ENCODE measurements around the gene CD164L2.

The CD164L2 gene

DNA sequence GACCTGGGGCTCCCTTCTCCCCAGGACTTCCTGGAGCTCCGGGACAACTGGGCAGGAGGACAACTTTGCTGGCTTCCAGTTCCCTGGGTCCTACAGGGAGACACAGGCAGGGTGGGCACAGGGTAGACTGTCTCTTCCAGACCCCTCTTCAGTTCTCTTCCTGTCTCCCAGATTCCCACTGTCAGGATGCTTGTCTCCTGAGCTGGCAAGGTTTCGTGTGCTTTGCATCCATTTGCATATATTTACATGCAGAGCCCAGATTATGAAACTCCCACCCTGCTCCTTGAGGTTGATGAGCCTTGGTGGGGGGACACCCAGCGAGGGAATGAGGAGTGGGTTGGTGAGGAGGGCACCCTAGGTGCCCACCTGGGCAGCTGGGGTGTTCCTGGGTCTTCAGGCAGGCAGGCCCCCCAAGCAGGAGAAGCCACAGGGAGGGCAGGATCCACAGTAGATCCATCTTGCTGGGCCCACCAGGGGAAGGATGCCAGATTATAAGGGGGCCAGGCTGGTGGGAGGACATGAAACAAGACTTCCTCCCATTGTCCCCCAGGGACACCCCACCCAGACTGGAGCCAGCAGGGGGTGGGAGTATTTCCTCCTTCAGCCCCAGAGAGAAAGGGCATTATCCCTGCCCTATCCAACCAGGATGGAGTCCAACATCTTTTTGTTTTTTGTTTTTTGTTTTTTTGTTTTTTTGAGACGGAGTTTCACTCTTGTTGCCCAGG lies 8.6 kb downstream of the CD164L2 start, which contains the start of gene FCN3:
FCN3 (minus strand) TSS at position 463 of the 725 bp plus-strand sequence; CDS start at position 457, 6 bp downstream.
- no peak for DNase-seq (ENCODE audit: low read depth in 2 of 2)
- H3K4me3 ChIP-seq (replicated peaks in 1 of 2; ENCODE audit: low read depth in 2 of 2, low read length in 2 of 2), result no peak within 1 kb of the TSS
- TF ChIP-seq, protein P1, sequence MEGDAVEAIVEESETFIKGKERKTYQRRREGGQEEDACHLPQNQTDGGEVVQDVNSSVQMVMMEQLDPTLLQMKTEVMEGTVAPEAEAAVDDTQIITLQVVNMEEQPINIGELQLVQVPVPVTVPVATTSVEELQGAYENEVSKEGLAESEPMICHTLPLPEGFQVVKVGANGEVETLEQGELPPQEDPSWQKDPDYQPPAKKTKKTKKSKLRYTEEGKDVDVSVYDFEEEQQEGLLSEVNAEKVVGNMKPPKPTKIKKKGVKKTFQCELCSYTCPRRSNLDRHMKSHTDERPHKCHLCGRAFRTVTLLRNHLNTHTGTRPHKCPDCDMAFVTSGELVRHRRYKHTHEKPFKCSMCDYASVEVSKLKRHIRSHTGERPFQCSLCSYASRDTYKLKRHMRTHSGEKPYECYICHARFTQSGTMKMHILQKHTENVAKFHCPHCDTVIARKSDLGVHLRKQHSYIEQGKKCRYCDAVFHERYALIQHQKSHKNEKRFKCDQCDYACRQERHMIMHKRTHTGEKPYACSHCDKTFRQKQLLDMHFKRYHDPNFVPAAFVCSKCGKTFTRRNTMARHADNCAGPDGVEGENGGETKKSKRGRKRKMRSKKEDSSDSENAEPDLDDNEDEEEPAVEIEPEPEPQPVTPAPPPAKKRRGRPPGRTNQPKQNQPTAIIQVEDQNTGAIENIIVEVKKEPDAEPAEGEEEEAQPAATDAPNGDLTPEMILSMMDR (IDR thresholded peaks at IDR 0.05; ENCODE audit: low read depth, low read length), result no peak

DNA sequence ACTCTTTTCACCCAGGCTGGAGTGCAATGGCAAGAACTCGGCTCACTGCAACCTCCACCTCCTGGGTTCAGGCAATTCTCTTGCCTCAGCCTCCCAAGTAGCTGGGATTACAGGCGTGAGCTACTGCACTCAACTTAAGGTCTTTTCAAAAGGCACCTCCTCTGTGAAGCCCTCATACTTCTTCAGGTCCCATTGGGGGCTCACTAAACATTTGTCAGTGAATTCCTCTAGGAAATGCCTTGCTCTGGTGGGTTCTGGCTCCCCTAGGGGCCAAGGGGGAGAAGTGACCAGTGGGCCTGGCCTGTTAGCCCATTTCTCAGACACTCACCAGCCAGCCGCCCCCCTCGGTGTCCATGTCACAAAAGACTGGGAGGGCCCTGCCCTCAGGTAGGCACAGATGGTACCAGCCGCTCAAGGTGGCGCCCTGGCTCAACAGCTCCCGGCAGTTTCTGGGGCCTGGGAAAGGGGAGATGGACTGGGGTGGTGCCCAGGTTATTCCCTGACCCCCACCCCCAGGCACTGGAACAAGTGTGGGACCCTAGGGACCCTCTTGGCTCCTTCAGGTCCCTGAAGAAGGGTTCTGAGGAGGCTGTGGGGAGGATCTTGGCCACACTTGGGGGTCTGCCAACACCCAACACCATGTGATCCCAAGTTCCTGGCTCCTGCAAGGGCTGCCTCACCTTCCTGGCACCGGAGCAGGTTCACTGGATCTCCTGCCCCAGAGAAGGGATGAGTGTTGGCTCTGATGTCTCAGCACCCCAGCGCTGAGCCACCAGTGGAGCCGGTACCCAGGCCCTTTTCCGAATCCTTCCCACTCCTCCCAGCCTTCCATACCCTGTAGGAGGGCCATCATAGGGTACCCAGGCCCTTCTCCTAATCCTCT lies 10.1 kb downstream of the CD164L2 start:
- H3K4me3 ChIP-seq (replicated peaks in 1 of 2; ENCODE audit: low read depth in 2 of 2, low read length in 2 of 2), result no peak overlapping the region
- TF ChIP-seq, protein P1 (IDR thresholded peaks at IDR 0.05; ENCODE audit: low read depth, low read length), result peak; percentile 36
- DNase-seq (ENCODE audit: low read depth in 2 of 2), result no peak

DNA sequence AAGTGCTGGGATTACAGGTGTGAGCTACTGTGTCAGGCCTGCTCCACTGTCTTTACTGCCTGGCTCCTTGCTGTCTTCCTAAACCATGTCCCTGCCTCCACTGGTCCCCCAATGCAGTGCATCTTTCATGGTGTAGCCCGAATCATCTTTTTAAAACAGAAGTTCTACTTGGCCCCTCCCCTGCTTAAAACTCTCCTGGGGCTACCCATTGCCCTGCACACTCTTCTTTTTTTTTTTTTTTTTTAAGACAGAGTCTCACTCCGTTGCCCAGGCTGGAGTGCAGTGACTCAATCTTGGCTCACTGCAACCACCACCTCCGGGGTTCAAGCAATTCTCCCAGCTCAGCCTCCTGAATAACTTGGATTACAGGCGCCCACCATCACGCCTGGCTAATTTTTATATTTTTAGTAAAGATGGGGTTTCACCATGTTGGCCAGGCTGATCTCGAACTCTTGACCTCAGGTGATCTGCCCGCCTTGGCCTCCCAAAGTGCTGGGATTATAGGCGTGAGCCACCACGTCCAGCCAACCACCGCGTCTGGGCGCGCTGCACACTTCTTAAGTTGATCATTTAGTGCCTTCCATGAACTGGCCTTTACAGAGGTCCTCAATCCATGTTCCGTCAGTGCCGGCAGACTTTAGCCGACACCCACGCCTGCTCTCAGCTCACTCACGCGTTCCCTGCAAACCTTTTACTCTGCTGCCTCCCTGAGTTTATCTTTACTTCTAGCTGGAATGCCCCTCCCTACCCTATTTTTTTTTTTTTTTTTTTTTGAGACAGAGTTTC lies 10.9 kb downstream of the CD164L2 start:
- TF ChIP-seq, protein P1 (IDR thresholded peaks at IDR 0.05; ENCODE audit: low read depth, low read length), result no peak
- no peak overlapping the region for H3K4me3 ChIP-seq (replicated peaks in 1 of 2; ENCODE audit: low read depth in 2 of 2, low read length in 2 of 2)
- peak in 1 of 2 donors; percentile 28 for DNase-seq (ENCODE audit: low read depth in 2 of 2)

DNA sequence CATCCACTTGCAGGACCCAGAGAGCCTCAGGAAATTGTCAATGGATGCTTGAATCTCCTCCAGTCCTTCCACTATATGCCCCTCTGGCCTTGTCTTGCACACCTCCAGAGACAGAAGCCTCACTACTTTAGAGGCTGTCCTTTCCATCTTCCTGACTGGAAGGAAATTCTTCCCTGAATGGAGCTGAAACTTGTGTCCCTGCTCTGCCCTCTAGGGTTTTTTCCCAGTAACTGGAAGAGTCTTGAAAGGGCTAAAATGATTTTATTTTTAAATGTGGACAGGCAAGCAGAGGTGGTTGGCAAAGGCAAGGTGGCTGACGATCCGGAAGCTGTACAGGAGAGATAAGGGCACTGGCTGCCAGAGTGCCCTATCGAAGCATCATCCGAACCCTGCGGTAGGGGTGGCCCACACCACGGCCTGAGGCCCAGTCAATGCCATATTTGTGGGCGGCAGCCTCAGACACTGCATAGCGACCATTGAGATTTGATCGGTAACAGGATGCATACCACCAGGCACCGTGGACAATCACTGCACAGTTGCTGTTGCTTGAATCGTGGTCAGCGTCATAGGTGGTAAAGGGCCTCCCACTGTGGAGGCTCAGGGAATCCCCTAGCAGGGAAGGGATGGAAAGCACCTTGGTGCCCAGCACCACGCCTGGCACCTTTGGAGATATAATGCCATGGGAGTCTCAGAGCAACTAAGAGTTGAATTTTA lies 14.1 kb downstream of the CD164L2 start:
- TF ChIP-seq, protein P1 (IDR thresholded peaks at IDR 0.05; ENCODE audit: low read depth, low read length), result peak; percentile 29
- no peak overlapping the region for H3K4me3 ChIP-seq (replicated peaks in 1 of 2; ENCODE audit: low read depth in 2 of 2, low read length in 2 of 2)
- DNase-seq (ENCODE audit: low read depth in 2 of 2), result peak; percentile 47 to 57

DNA sequence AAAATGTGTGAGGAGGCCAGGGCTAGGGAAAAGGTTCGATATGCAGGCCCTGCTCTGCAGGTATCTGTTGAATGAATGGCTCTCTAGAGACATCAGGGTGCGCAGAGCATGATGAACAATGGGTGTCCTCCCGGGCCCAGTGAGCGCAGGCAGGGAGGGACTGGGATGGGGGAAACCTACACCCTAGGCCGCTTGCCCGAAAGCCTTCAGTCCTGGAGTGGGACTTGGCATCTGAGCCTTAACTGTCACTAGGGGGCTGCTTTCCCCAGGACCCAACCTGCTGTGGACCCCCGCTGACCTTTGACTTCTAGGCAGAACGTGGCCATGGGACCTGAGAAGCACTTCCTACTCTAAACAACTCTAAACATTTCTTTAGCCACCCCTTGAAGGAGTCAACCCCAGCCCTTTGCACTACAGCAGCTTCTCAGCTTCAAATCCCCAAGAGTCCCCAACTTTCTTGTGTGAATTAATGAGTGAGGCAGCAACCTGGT lies 15.9 kb downstream of the CD164L2 start:
- TF ChIP-seq, protein P1 (IDR thresholded peaks at IDR 0.05; ENCODE audit: low read depth, low read length), result no peak
- H3K4me3 ChIP-seq (replicated peaks in 1 of 2; ENCODE audit: low read depth in 2 of 2, low read length in 2 of 2), result peak overlapping the region; percentile 73 to 78
- no peak for DNase-seq (ENCODE audit: low read depth in 2 of 2)
